ENCODE data around the gene NFIA.
A peak's percentile ranks its signal among the peaks of the same experiment; 100 is the strongest.

NFIA gene

DNA sequence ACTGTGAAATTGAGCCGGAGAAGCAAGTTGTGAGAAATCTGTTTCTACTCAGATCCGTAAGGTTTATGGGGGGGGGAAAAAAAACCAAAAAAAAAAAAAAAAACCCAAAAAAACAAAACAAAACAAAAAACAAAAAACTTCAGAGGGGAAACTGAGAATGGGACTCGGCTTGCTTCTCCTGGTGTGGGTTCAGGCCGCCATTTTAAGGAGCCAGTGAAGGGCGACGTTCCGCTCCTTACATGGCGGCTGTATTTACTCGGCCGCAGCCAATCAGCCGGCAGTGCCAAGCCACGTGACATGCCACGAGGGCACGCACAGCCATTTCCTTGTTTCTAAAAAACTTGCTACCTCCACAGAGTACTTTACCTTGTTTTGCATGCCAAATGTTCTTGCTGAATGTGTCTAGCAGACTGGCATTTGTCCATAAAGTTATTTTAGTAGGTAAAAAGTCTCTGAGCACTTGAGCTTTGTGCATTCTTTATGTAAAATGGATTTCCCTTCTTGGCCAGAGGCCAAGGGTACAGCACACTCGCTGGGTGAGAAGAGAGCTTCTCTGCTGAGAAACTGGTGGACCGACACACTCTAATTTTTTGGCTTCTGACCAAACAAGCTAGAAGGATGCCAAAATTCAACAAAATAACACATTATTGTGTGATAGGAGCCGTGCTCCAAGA lies 101.8 kb downstream of the NFIA start:
- Histone ChIP-seq H3K4me1 (ENCODE audit: control insufficient read depth, insufficient read depth, low read length) (peaks cover 38% of the 10 kb centered on the region), H3K9ac (ENCODE audit: low read depth, low read length) (peak overlapping the region; percentile 71), H3K4me3 (ENCODE audit: low read length) (peak overlapping the region; percentile 49)

GRCh38 chr1:61184714-61185106 lies 102.3 kb downstream of the NFIA start:
- no peaks in the 10 kb centered on the region for H3K9me3 ChIP-seq (replicated peaks; ENCODE audit: low read length)
- H3K36me3 ChIP-seq (ENCODE audit: insufficient read depth, low read length), result no peaks in the 10 kb centered on the region
- peak overlapping the region; percentile 72 for H3K4me2 ChIP-seq (ENCODE audit: low read length)
- peak overlapping the region; percentile 71 for H3K9ac ChIP-seq (ENCODE audit: low read depth, low read length)
- peaks cover 38% of the 10 kb centered on the region for H3K4me1 ChIP-seq (ENCODE audit: control insufficient read depth, insufficient read depth, low read length)
- no peaks in the 10 kb centered on the region for H3K27me3 ChIP-seq (ENCODE audit: control insufficient read depth, insufficient read depth, low read length)
- peak overlapping the region; percentile 49 for H3K4me3 ChIP-seq (ENCODE audit: low read length)

More for the DNA sequence above, 101.8 kb downstream of the NFIA start:
- Histone ChIP-seq H3K4me2 (ENCODE audit: low read length) (peak overlapping the region; percentile 72), H3K36me3 (ENCODE audit: insufficient read depth, low read length) (no peaks in the 10 kb centered on the region), H3K9me3 (replicated peaks; ENCODE audit: low read length) (no peaks in the 10 kb centered on the region), H3K27me3 (ENCODE audit: control insufficient read depth, insufficient read depth, low read length) (no peaks in the 10 kb centered on the region)

DNA sequence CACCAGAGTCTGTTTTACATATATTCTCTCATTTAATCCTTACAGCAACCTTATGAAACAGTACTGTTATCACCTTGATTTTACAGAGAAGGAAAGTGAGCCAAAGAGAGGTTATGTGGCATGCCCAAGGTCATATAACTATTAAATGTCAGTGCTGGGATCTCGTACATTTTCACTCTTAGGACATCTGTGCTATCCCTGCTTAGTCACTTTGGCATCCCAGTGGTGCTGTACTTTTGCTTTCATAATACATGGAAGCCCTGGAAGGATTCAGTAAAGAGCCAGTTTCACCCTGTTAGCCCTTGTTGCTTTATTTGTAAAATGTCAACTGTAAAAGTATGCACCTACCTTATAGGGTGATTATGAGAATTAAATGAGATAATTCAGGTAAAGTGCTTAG lies 104.4 kb downstream of the NFIA start:
- Histone ChIP-seq H3K9me3 (replicated peaks; ENCODE audit: low read length) (no peaks in the 10 kb centered on the region), H3K4me1 (ENCODE audit: control insufficient read depth, insufficient read depth, low read length) (peaks cover 40% of the 10 kb centered on the region), H3K4me3 (ENCODE audit: low read length) (no peak overlapping the region), H3K27me3 (ENCODE audit: control insufficient read depth, insufficient read depth, low read length) (no peaks in the 10 kb centered on the region), H3K9ac (ENCODE audit: low read depth, low read length) (no peak overlapping the region), H3K4me2 (ENCODE audit: low read length) (peak overlapping the region; percentile 42), H3K36me3 (ENCODE audit: insufficient read depth, low read length) (no peaks in the 10 kb centered on the region)

GRCh38 chr1:61187352-61188086 lies 105.2 kb downstream of the NFIA start:
- Histone ChIP-seq H3K9ac (ENCODE audit: low read depth, low read length) (no peak overlapping the region), H3K27me3 (ENCODE audit: control insufficient read depth, insufficient read depth, low read length) (no peaks in the 10 kb centered on the region), H3K9me3 (replicated peaks; ENCODE audit: low read length) (no peaks in the 10 kb centered on the region), H3K4me2 (ENCODE audit: low read length) (peak overlapping the region; percentile 42), H3K36me3 (ENCODE audit: insufficient read depth, low read length) (no peaks in the 10 kb centered on the region), H3K4me1 (ENCODE audit: control insufficient read depth, insufficient read depth, low read length) (peaks cover 34% of the 10 kb centered on the region), H3K4me3 (ENCODE audit: low read length) (no peak overlapping the region)

DNA sequence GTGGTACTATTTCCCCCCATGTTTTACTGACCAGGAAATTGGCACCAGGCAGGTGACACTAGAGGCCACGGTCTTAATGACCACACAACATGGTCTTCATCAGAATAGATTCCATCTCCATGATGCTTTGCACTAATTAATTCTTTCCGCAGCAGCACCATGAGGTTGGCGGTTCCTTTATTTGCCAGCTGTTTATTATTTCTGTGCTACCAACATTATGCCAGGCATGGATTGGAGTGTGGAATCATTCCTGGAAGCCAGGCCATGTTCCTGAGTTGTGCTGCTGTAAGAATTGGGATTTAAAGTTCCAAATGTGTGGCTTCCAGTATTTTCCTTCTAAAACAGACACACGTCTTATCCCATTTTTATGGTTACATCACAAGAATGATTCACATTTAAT lies 107.8 kb downstream of the NFIA start:
- H3K9me3 ChIP-seq (replicated peaks; ENCODE audit: low read length), result no peaks in the 10 kb centered on the region
- no peak overlapping the region for H3K4me3 ChIP-seq (ENCODE audit: low read length)
- no peak overlapping the region for H3K4me2 ChIP-seq (ENCODE audit: low read length)
- peaks cover 8% of the 10 kb centered on the region for H3K4me1 ChIP-seq (ENCODE audit: control insufficient read depth, insufficient read depth, low read length)
- H3K9ac ChIP-seq (ENCODE audit: low read depth, low read length), result no peak overlapping the region
- H3K27me3 ChIP-seq (ENCODE audit: control insufficient read depth, insufficient read depth, low read length), result no peaks in the 10 kb centered on the region
- no peaks in the 10 kb centered on the region for H3K36me3 ChIP-seq (ENCODE audit: insufficient read depth, low read length)

GRCh38 chr1:61190618-61191432 lies 108.5 kb downstream of the NFIA start:
- Histone ChIP-seq H3K4me3 (ENCODE audit: low read length) (no peak overlapping the region), H3K4me2 (ENCODE audit: low read length) (no peak overlapping the region), H3K4me1 (ENCODE audit: control insufficient read depth, insufficient read depth, low read length) (peaks cover 8% of the 10 kb centered on the region), H3K36me3 (ENCODE audit: insufficient read depth, low read length) (no peaks in the 10 kb centered on the region), H3K9ac (ENCODE audit: low read depth, low read length) (no peak overlapping the region), H3K27me3 (ENCODE audit: control insufficient read depth, insufficient read depth, low read length) (no peaks in the 10 kb centered on the region), H3K9me3 (replicated peaks; ENCODE audit: low read length) (no peaks in the 10 kb centered on the region)

GRCh38 chr1:61191433-61191720 lies 109.0 kb downstream of the NFIA start:
- peaks cover 8% of the 10 kb centered on the region for H3K4me1 ChIP-seq (ENCODE audit: control insufficient read depth, insufficient read depth, low read length)
- H3K9me3 ChIP-seq (replicated peaks; ENCODE audit: low read length), result no peaks in the 10 kb centered on the region
- no peak overlapping the region for H3K9ac ChIP-seq (ENCODE audit: low read depth, low read length)
- no peak overlapping the region for H3K4me2 ChIP-seq (ENCODE audit: low read length)
- no peaks in the 10 kb centered on the region for H3K36me3 ChIP-seq (ENCODE audit: insufficient read depth, low read length)
- H3K4me3 ChIP-seq (ENCODE audit: low read length), result no peak overlapping the region
- no peaks in the 10 kb centered on the region for H3K27me3 ChIP-seq (ENCODE audit: control insufficient read depth, insufficient read depth, low read length)

DNA sequence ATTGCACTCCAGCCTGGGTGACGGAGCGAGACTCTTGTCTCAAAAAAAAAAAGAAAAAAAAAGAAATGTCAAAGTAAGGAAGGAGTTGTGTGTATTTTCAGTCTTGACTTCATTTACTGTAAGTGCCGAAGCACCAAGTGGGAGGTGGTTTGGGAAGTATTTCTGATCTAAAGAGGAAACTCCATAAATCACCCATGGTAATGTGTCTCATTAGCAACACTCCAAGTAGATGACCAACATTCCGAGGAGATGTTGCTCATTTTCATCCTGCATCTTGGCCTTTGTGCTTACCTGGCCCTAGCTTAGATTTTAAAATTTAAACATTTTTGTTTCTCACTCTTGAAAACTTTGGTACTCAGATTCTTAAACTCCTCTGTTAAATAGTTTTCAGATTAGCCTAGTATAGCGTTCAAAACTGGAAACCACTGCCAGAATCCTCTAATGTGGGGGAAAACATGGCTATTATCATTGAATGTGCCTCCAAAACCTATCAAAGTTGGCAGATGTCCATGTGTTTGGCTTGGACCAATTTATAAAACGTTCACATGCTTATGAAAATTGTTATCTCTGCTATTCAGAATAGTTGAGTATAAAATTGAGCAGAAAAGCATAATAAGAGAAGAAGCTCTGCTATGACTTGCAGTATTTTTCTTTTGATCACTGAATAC lies 110.4 kb downstream of the NFIA start:
- Histone ChIP-seq H3K4me3 (ENCODE audit: low read length) (no peak overlapping the region), H3K9me3 (replicated peaks; ENCODE audit: low read length) (no peaks in the 10 kb centered on the region), H3K36me3 (ENCODE audit: insufficient read depth, low read length) (no peaks in the 10 kb centered on the region), H3K4me2 (ENCODE audit: low read length) (no peak overlapping the region), H3K9ac (ENCODE audit: low read depth, low read length) (no peak overlapping the region), H3K27me3 (ENCODE audit: control insufficient read depth, insufficient read depth, low read length) (no peaks in the 10 kb centered on the region), H3K4me1 (ENCODE audit: control insufficient read depth, insufficient read depth, low read length) (peaks cover 8% of the 10 kb centered on the region)

DNA sequence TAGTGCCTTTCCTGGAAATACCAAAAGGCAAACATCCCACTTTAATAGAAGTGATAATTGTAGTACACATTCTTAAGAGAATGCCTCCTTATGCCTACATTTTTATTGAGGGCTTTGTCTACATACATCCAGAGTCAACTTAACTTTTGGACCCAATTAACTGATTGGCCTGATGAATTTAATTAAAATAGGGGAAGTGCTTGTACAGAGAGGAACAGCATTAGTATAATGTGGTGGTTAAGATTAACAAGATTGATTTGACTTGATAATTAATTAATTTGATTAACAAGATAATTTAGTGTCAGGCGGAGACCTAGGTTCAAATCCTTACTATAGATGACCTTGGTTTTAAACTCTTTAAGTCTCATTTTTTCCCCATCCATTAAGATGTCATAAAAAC lies 111.4 kb downstream of the NFIA start:
- peaks cover 8% of the 10 kb centered on the region for H3K4me1 ChIP-seq (ENCODE audit: control insufficient read depth, insufficient read depth, low read length)
- H3K27me3 ChIP-seq (ENCODE audit: control insufficient read depth, insufficient read depth, low read length), result no peaks in the 10 kb centered on the region
- no peaks in the 10 kb centered on the region for H3K9me3 ChIP-seq (replicated peaks; ENCODE audit: low read length)
- no peak overlapping the region for H3K4me3 ChIP-seq (ENCODE audit: low read length)
- no peak overlapping the region for H3K4me2 ChIP-seq (ENCODE audit: low read length)
- no peaks in the 10 kb centered on the region for H3K36me3 ChIP-seq (ENCODE audit: insufficient read depth, low read length)
- no peak overlapping the region for H3K9ac ChIP-seq (ENCODE audit: low read depth, low read length)

GRCh38 chr1:61198554-61198953 lies 116.2 kb downstream of the NFIA start:
- Histone ChIP-seq H3K27me3 (ENCODE audit: control insufficient read depth, insufficient read depth, low read length) (no peaks in the 10 kb centered on the region), H3K9ac (ENCODE audit: low read depth, low read length) (no peak overlapping the region), H3K4me1 (ENCODE audit: control insufficient read depth, insufficient read depth, low read length) (no peaks in the 10 kb centered on the region), H3K4me3 (ENCODE audit: low read length) (no peak overlapping the region), H3K9me3 (replicated peaks; ENCODE audit: low read length) (no peaks in the 10 kb centered on the region), H3K36me3 (ENCODE audit: insufficient read depth, low read length) (no peaks in the 10 kb centered on the region), H3K4me2 (ENCODE audit: low read length) (no peak overlapping the region)

- Histone ChIP-seq H3K27me3 (ENCODE audit: control insufficient read depth, insufficient read depth, low read length) (no peaks in the 10 kb centered on the region), H3K9me3 (replicated peaks; ENCODE audit: low read length) (no peaks in the 10 kb centered on the region), H3K36me3 (ENCODE audit: insufficient read depth, low read length) (no peaks in the 10 kb centered on the region), H3K4me1 (ENCODE audit: control insufficient read depth, insufficient read depth, low read length) (no peaks in the 10 kb centered on the region), H3K4me2 (ENCODE audit: low read length) (no peak overlapping the region), H3K4me3 (ENCODE audit: low read length) (no peak overlapping the region), H3K9ac (ENCODE audit: low read depth, low read length) (no peak overlapping the region)
Observed at GRCh38 chr1:61201035-61201434, 118.7 kb downstream of the NFIA start.

Measured in skeletal muscle satellite cell (primary cell).